A673 (cell line): ENCODE measurements around the gene SFMBT2.

Source experiments
- CTCF ChIP-seq: fragments of 300-800, 200-600 bp; sonication (generic); conservative IDR thresholded peaks from 2 replicates; pipeline ENCODE4 v1.5.1; 2017; ENCODE audit warnings: low read depth, mild to moderate bottlenecking, antibody characterized with exemption, low read length, moderate library complexity, mixed read lengths
- EZH2 ChIP-seq: fragments of 200-600 bp; sonication (generic); IDR thresholded peaks from 2 replicates; pipeline ENCODE4 v1.6.1; 2017; ENCODE audit warnings: borderline replicate concordance, low read depth, mild to moderate bottlenecking, mixed read lengths, antibody characterized with exemption, low read length; ENCODE audit not compliant: poor library complexity, severe bottlenecking

DNA sequence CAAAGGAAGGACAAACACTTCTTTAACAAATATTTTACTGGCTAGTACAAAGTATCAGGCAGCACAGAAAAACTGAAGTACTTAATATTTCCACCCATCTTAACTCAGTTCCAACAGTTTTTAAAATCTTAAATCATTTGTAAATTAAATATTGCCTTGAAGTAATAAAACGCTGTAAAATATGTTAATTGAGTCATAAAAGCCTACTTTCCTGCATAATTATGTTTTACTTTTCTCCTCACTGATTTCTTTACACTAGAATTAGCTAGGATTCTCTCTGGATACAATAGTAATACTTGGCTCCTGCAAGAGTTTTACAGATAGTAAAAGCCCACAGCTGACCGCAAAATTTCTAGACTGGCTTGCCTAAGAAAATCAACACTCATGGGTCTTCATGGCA is 74.9 kb downstream of the SFMBT2 start:
- TF ChIP-seq CTCF (no peak), EZH2 (no peak)
